Stomach (tissue), 9 donors: Measurements from ENCODE around the gene MRPL41. TPM values are rescaled to one million over a fixed set of nuclear protein-coding genes. Genes with fewer than 3 reads are reported as not detected.
"Not testable (repeated sequence)": the region's sequence is repeated elsewhere in the genome, so short reads cannot be mapped to it uniquely, and the experiment has no call there.

Source experiments
- DNase-seq, 2 donors: peaks; one replicate each; pipeline versions ENCODE4 v3.0.0 to v3.0.0-alpha.2; 2013 to 2019
- H3K27ac ChIP-seq, 5 donors: fragments of 200-600 bp in 4 of 5; sonication (generic) in 4 of 5; one replicate each; pipeline ENCODE4 v1.5.1; 2013 to 2019; ENCODE audit warnings: mild to moderate bottlenecking in 1 of 5, moderate library complexity in 1 of 5
- H3K27me3 ChIP-seq, 3 donors: fragments of 200-600 bp; sonication (generic); one replicate each; pipeline ENCODE4 v1.5.1; 2017 to 2019; ENCODE audit warnings: mixed run types in 1 of 3
- H3K36me3 ChIP-seq, 4 donors: fragments of 200-600 bp; sonication (generic); 1 replicate in 3 of 4; 2 replicates in 1 of 4; pipeline ENCODE4 v1.5.1; 2016 to 2019
- H3K4me1 ChIP-seq, 4 donors: fragments of 200-600 bp; sonication (generic); one replicate each; pipeline ENCODE4 v1.5.1; 2016 to 2019
- H3K4me3 ChIP-seq, 4 donors: fragments of 200-600 bp; sonication (generic) in 3 of 4; one replicate each; pipeline ENCODE4 v1.5.1; 2016 to 2019; ENCODE audit warnings: mild to moderate bottlenecking in 1 of 4
- H3K9me3 ChIP-seq, 4 donors: fragments of 200-600 bp; sonication (generic); one replicate each; pipeline ENCODE4 v1.5.1; 2016 to 2019
- EP300 ChIP-seq: sonication (generic); formaldehyde crosslinking; IDR thresholded peaks from one replicate; pipeline ENCODE4 v1.6.1; 2017; ENCODE audit warnings: antibody characterized with exemption
- POLR2A ChIP-seq, 4 donors: fragments of 450-650 bp; IDR thresholded peaks; one replicate each; pipeline ENCODE4 v1.6.1; 2016; ENCODE audit warnings: antibody characterized with exemption in 4 of 4, control low read depth in 2 of 4, mild to moderate bottlenecking in 1 of 4, moderate library complexity in 1 of 4
- POLR2AphosphoS5 ChIP-seq, 3 donors: sonication (generic); formaldehyde crosslinking; IDR thresholded peaks; one replicate each; pipeline ENCODE4 v1.6.1; 2016; ENCODE audit warnings: antibody characterized with exemption in 3 of 3
- WGBS, 5 donors: extraction: QIAGEN DNeasy Blood & Tissue Kit in 3 of 5; methylation state at CpG; one replicate each; pipeline versions ENCODE4 v1.1.5 to v1.1.7; 2013 to 2018; 5-methylcytosine and 5-hydroxymethylcytosine counted together
- intact Hi-C: fragments of 100-400 bp; cut with DNase I; formaldehyde crosslinking; loops from one replicate; pipeline ENCODE4 v1.15.1; 2023; ENCODE audit warnings: low total_unique reads
- polyA plus RNA-seq, 3 donors: library from polyadenylated mRNA; stranded (reverse); fragments of 200-250 nt; gene quantifications; one replicate each; pipeline ENCODE4 v1.2.3, GENCODE V29; 2013
- total RNA-seq, 5 donors: library from RNA; depleted of rRNA; stranded (reverse); fragments of >200 nt; gene quantifications; one replicate each; pipeline versions ENCODE4 v1.1.0 to v1.2.3, GENCODE V29; 2014 to 2016
- TF ChIP-seq, protein P1 (sequence below), 7 experiments: fragments of 450-650 bp in 4 of 7; fragments of 200-600 bp in 3 of 7; sonication (generic) in 3 of 7; IDR thresholded peaks; one replicate each; pipeline ENCODE4 v1.5.1; 2016 to 2019; ENCODE audit warnings: antibody characterized with exemption in 7 of 7, control low read depth in 2 of 7, mild to moderate bottlenecking in 1 of 7
- donor health status: healthy with polysubstance abuse.
- donor health status: Bipolar disorder and iron deficiency.
- donor health status: healthy.

The MRPL41 gene
- total and polyA plus RNA-seq, 8 donors, result 23.3 to 282 (median 101) TPM

DNA sequence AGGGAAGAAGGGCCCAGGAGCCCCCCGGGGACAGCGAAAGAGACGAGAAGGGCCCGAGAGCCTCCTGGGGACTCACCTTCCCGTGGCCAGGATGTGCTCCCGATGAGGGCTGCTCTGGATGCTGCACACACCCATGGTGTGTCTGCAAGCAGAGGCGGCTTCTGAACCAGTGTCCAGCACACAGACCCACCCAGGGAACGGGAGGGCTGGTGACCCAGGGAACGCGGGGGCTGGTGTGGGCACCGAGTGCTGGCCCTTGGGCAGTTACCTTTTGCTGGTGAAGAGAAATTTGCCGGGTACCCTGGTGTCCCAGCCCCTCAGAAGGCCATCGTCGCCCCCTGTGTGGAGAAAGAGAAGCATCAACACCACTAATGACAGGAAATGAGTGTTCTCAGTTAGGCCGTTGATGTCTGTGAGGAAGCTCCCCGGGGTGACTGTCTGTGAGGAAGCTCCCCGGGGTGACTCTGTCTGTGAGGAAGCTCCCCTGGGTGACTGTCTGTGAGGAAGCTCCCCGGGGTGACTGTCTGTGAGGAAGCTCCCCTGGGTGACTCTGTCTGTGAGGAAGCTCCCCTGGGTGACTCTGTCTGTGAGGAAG lies 13.2 kb downstream of the MRPL41 start:
- Histone ChIP-seq H3K9me3 (no peaks in the 10 kb centered on the region), H3K4me3 (no peak overlapping the region), H3K36me3 (peaks cover 19 to 58% (median 52%) of the 10 kb centered on the region in 4 donors), H3K4me1 (no peaks in the 10 kb centered on the region), H3K27me3 (no peaks in the 10 kb centered on the region), H3K27ac (no peak overlapping the region)
- 85 to 91% (median 90%) methylated on average over 16 to 18 of the region's 18 CpGs for WGBS, 5 donors
- intact Hi-C loops, result no loop called here
- TF ChIP-seq POLR2AphosphoS5 (IDR thresholded peaks at IDR 0.05) (no peak), EP300 (no peak), POLR2A (IDR thresholded peaks at IDR 0.05) (no peak)
- TF ChIP-seq, protein P1, sequence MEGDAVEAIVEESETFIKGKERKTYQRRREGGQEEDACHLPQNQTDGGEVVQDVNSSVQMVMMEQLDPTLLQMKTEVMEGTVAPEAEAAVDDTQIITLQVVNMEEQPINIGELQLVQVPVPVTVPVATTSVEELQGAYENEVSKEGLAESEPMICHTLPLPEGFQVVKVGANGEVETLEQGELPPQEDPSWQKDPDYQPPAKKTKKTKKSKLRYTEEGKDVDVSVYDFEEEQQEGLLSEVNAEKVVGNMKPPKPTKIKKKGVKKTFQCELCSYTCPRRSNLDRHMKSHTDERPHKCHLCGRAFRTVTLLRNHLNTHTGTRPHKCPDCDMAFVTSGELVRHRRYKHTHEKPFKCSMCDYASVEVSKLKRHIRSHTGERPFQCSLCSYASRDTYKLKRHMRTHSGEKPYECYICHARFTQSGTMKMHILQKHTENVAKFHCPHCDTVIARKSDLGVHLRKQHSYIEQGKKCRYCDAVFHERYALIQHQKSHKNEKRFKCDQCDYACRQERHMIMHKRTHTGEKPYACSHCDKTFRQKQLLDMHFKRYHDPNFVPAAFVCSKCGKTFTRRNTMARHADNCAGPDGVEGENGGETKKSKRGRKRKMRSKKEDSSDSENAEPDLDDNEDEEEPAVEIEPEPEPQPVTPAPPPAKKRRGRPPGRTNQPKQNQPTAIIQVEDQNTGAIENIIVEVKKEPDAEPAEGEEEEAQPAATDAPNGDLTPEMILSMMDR (IDR thresholded peaks at IDR 0.05), result no peak
- no peak for DNase-seq

DNA sequence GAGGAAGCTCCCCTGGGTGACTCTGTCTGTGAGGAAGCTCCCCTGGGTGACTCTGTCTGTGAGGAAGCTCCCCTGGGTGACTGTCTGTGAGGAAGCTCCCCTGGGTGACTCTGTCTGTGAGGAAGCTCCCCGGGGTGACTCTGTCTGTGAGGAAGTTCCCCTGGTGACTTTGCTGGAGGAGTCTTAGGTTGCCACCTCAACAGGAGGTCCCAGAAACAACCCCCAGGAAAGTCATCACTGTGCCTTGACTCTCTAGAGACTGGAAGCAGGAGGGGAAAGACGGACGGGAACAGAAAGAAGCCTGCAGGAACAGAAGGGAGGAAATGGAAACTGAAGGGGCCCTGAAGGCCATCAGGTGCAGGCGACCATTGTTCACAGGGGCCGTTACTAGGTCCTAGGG lies 16.8 kb downstream of the MRPL41 start:
- H3K27me3 ChIP-seq, DNase-seq, intact Hi-C loops, H3K4me3 ChIP-seq, H3K9me3 ChIP-seq, H3K4me1 ChIP-seq, H3K27ac ChIP-seq: not testable (repeated sequence)
- H3K36me3 ChIP-seq, result peaks cover 28 to 55% (median 53%) of the 10 kb centered on the region in 4 donors
- 83 to 91% (median 89%) methylated on average over 5 of the region's 5 CpGs for WGBS, 5 donors

DNA sequence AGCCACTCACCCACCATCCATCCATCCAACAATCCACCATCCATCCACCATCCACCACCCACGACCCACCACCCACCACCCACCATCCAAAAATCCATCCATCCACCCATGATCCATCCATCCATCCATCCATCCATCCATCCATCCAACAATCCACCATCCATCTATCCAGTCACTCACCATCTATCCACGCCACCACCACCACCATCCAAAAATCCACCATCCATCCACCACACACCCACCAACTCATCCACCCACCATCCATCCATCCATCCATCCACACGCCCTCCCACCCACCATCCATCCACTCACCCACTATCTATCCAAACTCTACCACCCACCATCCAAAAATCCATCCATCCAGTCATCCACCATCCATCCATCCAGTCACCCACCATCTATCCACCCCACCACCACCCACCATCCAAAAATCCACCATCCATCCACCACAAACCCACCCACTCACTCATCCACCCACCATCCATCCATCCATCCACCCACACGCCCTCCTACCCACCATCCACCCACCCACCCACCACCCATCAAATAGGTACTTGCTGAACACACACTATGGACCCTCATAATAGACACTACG lies 18.0 kb downstream of the MRPL41 start:
- DNase-seq, result no peak
- H3K4me1 ChIP-seq, result no peaks in the 10 kb centered on the region
- TF ChIP-seq, protein P1 (IDR thresholded peaks at IDR 0.05), result no peak
- TF ChIP-seq EP300 (no peak), POLR2A (IDR thresholded peaks at IDR 0.05) (no peak), POLR2AphosphoS5 (IDR thresholded peaks at IDR 0.05) (no peak)
- H3K27me3 ChIP-seq, result no peaks in the 10 kb centered on the region
- 95 to 97% (median 96%) methylated on average over 5 of the region's 5 CpGs for WGBS, 5 donors
- H3K36me3 ChIP-seq, result peaks cover 25 to 55% (median 53%) of the 10 kb centered on the region in 4 donors
- H3K9me3 ChIP-seq, result no peaks in the 10 kb centered on the region
- H3K4me3 ChIP-seq, result no peak overlapping the region
- no peak overlapping the region for H3K27ac ChIP-seq
- intact Hi-C loops, result no loop called here

DNA sequence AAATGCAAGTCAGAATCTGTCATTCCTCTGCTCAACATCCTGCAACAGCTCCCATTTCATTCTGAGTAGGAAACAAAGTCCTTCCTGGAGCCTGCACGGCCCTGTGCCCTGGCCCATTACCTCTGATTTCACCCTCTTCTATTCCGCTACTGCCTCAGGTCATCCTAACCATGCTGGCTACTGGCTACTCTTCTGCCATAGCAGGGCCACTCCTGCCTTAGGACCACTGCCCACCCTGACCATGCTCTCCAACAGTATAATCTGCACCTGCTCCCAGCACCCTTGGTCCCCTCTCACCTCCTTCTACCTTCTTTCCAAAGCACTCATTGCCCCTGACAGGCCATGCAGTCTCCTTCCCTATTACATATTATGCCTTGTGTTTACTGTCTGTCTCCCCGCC lies 18.9 kb downstream of the MRPL41 start:
- Histone ChIP-seq H3K27me3 (no peaks in the 10 kb centered on the region), H3K4me1 (peaks cover 0 to 7% (median 3%) of the 10 kb centered on the region in 4 donors), H3K36me3 (peaks cover 30 to 60% (median 58%) of the 10 kb centered on the region in 4 donors), H3K9me3 (no peaks in the 10 kb centered on the region), H3K4me3 (no peak overlapping the region), H3K27ac (no peak overlapping the region)
- TF ChIP-seq POLR2AphosphoS5 (IDR thresholded peaks at IDR 0.05) (no peak), EP300 (no peak), POLR2A (IDR thresholded peaks at IDR 0.05) (no peak)
- 96 to 100% (median 99%) methylated on average over 3 of the region's 3 CpGs for WGBS, 5 donors
- intact Hi-C loops, result no loop called here
- no peak for DNase-seq

DNA sequence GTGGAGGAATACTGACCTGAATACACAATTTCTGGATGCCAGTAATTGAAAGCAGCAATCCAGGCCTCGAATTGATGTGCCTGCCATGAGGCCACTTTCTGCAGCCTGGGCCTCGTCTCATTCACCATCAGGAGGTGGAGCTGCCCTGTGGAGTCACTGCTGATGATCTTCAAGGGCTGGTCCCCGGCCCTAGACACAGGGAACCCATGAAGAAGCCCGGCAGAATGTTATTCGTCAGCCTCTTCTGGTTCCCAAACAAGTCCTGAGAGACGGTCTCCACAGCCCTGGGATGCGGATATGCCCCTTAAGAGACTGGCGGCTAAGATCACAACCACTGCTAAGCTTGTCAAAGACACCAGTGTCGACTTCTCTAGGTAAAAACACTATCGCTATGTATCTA lies 22.5 kb downstream of the MRPL41 start:
- intact Hi-C loops, result no loop called here

More for the DNA sequence above, 22.5 kb downstream of the MRPL41 start:
- WGBS, 5 donors, result 88 to 94% (median 91%) methylated on average over 10 of the region's 10 CpGs
- H3K36me3 ChIP-seq, result peaks cover 37 to 65% (median 61%) of the 10 kb centered on the region in 4 donors
- H3K4me3 ChIP-seq, result no peak overlapping the region
- no peak overlapping the region for H3K27ac ChIP-seq
- H3K9me3 ChIP-seq, result no peaks in the 10 kb centered on the region
- no peaks in the 10 kb centered on the region for H3K27me3 ChIP-seq
- peaks cover 18 to 38% (median 33%) of the 10 kb centered on the region in 4 donors for H3K4me1 ChIP-seq
- DNase-seq, result no peak
- TF ChIP-seq POLR2AphosphoS5 (IDR thresholded peaks at IDR 0.05) (no peak), POLR2A (IDR thresholded peaks at IDR 0.05) (no peak), EP300 (no peak)
- TF ChIP-seq, protein P1 (IDR thresholded peaks at IDR 0.05), result no peak
